HEK293 (cell line): ENCODE measurements around the gene MTRF1L.

Source experiments
- CTCF ChIP-seq: fragments of 450-650 bp; formaldehyde crosslinking; IDR thresholded peaks from 2 replicates; pipeline ENCODE4 v1.5.1; 2016; ENCODE audit warnings: missing biosample characterization, missing genetic modification characterization
- PBX3 ChIP-seq: sonication (generic); formaldehyde crosslinking; IDR thresholded peaks from 2 replicates; pipeline ENCODE4 v1.8.1; 2022; ENCODE audit warnings: mild to moderate bottlenecking, moderate library complexity, missing genetic modification reagents
- REPIN1 ChIP-seq: fragments of 450-650 bp; formaldehyde crosslinking; IDR thresholded peaks from 2 replicates; pipeline ENCODE4 v1.5.1; 2017; ENCODE audit warnings: missing biosample characterization, missing genetic modification characterization, low read depth
- ZFP3 ChIP-seq: fragments of 450-650 bp; formaldehyde crosslinking; IDR thresholded peaks from 2 replicates; pipeline ENCODE4 v1.5.1; 2016; ENCODE audit warnings: low read depth, missing biosample characterization, missing genetic modification characterization
- ZNF114 ChIP-seq: fragments of 450-650 bp; formaldehyde crosslinking; IDR thresholded peaks from 2 replicates; pipeline ENCODE4 v1.5.0; 2017; ENCODE audit warnings: missing biosample characterization, missing genetic modification characterization
- ZNF169 ChIP-seq: fragments of 450-650 bp; formaldehyde crosslinking; IDR thresholded peaks from 2 replicates; pipeline ENCODE4 v1.5.1; 2016; ENCODE audit warnings: missing biosample characterization, missing genetic modification characterization
- ZNF239 ChIP-seq: fragments of 450-650 bp; formaldehyde crosslinking; IDR thresholded peaks from 2 replicates; pipeline ENCODE4 v1.5.1; 2016; ENCODE audit warnings: missing biosample characterization, missing genetic modification characterization
- ZNF26 ChIP-seq: fragments of 450-650 bp; formaldehyde crosslinking; IDR thresholded peaks from 2 replicates; pipeline ENCODE4 v1.5.1; 2016; ENCODE audit warnings: missing biosample characterization, missing genetic modification characterization
- ZNF350 ChIP-seq: fragments of 450-650 bp; formaldehyde crosslinking; IDR thresholded peaks from 2 replicates; pipeline ENCODE4 v1.5.0; 2017; ENCODE audit warnings: missing biosample characterization, mild to moderate bottlenecking, missing genetic modification characterization
- ZNF670 ChIP-seq: fragments of 450-650 bp; formaldehyde crosslinking; IDR thresholded peaks from 2 replicates; pipeline ENCODE4 v1.5.1; 2016; ENCODE audit warnings: missing biosample characterization, missing genetic modification characterization, low read depth
- ZNF707 ChIP-seq: fragments of 450-650 bp; formaldehyde crosslinking; IDR thresholded peaks from 2 replicates; pipeline ENCODE4 v1.5.1; 2016; ENCODE audit warnings: missing biosample characterization, missing genetic modification characterization
- ZNF776 ChIP-seq: fragments of 450-650 bp; formaldehyde crosslinking; IDR thresholded peaks from 2 replicates; pipeline ENCODE4 v1.5.0; 2017; ENCODE audit warnings: missing biosample characterization, missing genetic modification characterization, borderline replicate concordance
- ZNF792 ChIP-seq: fragments of 450-650 bp; formaldehyde crosslinking; IDR thresholded peaks from 2 replicates; pipeline ENCODE4 v1.5.1; 2016; ENCODE audit warnings: missing biosample characterization, missing genetic modification characterization

- TF ChIP-seq ZNF792 (tag by site-specific recombination) (no peak), PBX3 (CRISPR knock-in tag) (no peak), ZNF776 (tag by site-specific recombination) (no peak), CTCF (tag by site-specific recombination) (no peak), ZNF670 (tag by site-specific recombination) (no peak), ZFP3 (tag by site-specific recombination) (no peak), REPIN1 (no peak), ZNF169 (tag by site-specific recombination) (no peak), ZNF239 (tag by site-specific recombination) (no peak), ZNF350 (tag by site-specific recombination) (no peak), ZNF26 (tag by site-specific recombination) (no peak), ZNF707 (no peak), ZNF114 (tag by site-specific recombination) (no peak)
These were observed 23.4 kb downstream of the MTRF1L start for GRCh38 chr6:152979116-152979515.
